ENCODE results near the gene UBE4A.
A peak's percentile ranks its signal among the peaks of the same experiment; 100 is the strongest.

Gene UBE4A

GRCh38 chr11:118435290-118435892, 76.0 kb downstream of the UBE4A start:
- peak; percentile 31 to 74 for DNase-seq
- no peaks in the 10 kb centered on the region for H3K36me3 ChIP-seq
- intact Hi-C loops (cut with DNase I; ENCODE audit: low total_unique reads), result loop anchor here (5.0 kb wide), 1 partner anchor 33 kb away; the partner anchor contains the start of gene ATP5MG
- H3K27ac ChIP-seq, result peak overlapping the region; percentile 96 to 99
- H3K4me1 ChIP-seq, result peaks cover 0 to 36% (median 33%) of the 10 kb centered on the region in 4 donors
- TF ChIP-seq CTCF (IDR thresholded peaks at IDR 0.05), result no peak
- H3K9me3 ChIP-seq, result no peaks in the 10 kb centered on the region
- no peaks in the 10 kb centered on the region for H3K27me3 ChIP-seq
- H3K4me3 ChIP-seq, result peak overlapping the region; percentile 83 to 96

- H3K27me3 ChIP-seq, result no peaks in the 10 kb centered on the region
- peak; percentile 96 to 99 for DNase-seq
- H3K9me3 ChIP-seq, result no peaks in the 10 kb centered on the region
- H3K4me3 ChIP-seq, result peak within 1 kb of the TSS; percentile 83 to 96
- no peaks in the 10 kb centered on the region for H3K36me3 ChIP-seq
- peak within 1 kb of the TSS; percentile 96 to 99 for H3K27ac ChIP-seq
- peaks cover 0 to 43% (median 38%) of the 10 kb centered on the region in 4 donors for H3K4me1 ChIP-seq
- intact Hi-C loops (cut with DNase I; ENCODE audit: low total_unique reads), result loop anchor here (5.0 kb wide), 1 partner anchor 34 kb away; the partner anchor contains the start of gene ATP5MG
- TF ChIP-seq CTCF (IDR thresholded peaks at IDR 0.05), result peak in 1 of 2 experiments; percentile 98
Measured at GRCh38 chr11:118435893-118436624, 76.7 kb downstream of the UBE4A start, which contains the start of gene KMT2A. TSS of gene KMT2A (plus strand) at chr11:118436492. CDS start at chr11:118436513, 21 bp downstream.

GRCh38 chr11:118436639-118437207, 77.3 kb downstream of the UBE4A start:
- Histone ChIP-seq H3K4me1 (peaks cover 0 to 49% (median 45%) of the 10 kb centered on the region in 4 donors), H3K4me3 (peak overlapping the region; percentile 83 to 96), H3K27me3 (no peaks in the 10 kb centered on the region), H3K9me3 (no peaks in the 10 kb centered on the region), H3K27ac (peak overlapping the region; percentile 96 to 99), H3K36me3 (no peaks in the 10 kb centered on the region)
- no peak for TF ChIP-seq CTCF (IDR thresholded peaks at IDR 0.05)
- intact Hi-C loops (cut with DNase I; ENCODE audit: low total_unique reads), result loop anchor here (5.0 kb wide), 1 partner anchor 34 kb away; the partner anchor contains the start of gene ATP5MG
- peak; percentile 21 to 67 for DNase-seq

- peaks cover 0 to 56% (median 50%) of the 10 kb centered on the region in 4 donors for H3K4me1 ChIP-seq
- no peaks in the 10 kb centered on the region for H3K36me3 ChIP-seq
- intact Hi-C loops (cut with DNase I; ENCODE audit: low total_unique reads), result loop anchor here (5.0 kb wide), 1 partner anchor 35 kb away; the partner anchor contains the start of gene ATP5MG
- peak overlapping the region; percentile 83 to 96 for H3K4me3 ChIP-seq
- peak; percentile 61 to 78 for DNase-seq
- TF ChIP-seq CTCF (IDR thresholded peaks at IDR 0.05), result no peak
- no peaks in the 10 kb centered on the region for H3K9me3 ChIP-seq
- peak overlapping the region; percentile 96 to 99 for H3K27ac ChIP-seq
- no peaks in the 10 kb centered on the region for H3K27me3 ChIP-seq
Measured at GRCh38 chr11:118437208-118438125, 78.1 kb downstream of the UBE4A start.
